HG03095 (cell line): Measurements from ENCODE around the gene APOBEC2.

Source experiments
- ATAC-seq: cut with Tn5 transposase; IDR thresholded peaks from one replicate; pipeline ENCODE4 v1.9.1; 2021; ENCODE audit warnings: moderate library complexity; ENCODE audit not compliant: unreplicated experiment

APOBEC2 gene

DNA sequence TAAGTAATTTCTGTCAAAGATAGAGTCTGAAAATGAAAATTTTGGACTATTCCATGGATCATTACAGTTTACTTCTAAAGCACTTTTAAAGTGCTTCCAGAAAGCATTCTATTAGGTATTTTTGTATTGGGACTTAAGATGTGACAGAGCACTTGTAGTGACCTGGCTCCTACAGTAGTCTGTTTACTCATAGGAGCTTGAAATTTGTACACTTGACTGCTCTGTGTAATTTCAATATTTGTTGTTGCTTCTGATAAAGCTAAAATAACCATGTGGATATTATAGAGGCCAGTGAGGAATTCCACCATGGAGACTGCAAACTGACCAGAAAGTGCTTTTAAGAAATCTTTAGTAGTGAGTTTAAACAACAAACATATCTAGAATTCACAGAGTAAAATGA lies 30.1 kb downstream of the APOBEC2 start:
- ATAC-seq = no peak

DNA sequence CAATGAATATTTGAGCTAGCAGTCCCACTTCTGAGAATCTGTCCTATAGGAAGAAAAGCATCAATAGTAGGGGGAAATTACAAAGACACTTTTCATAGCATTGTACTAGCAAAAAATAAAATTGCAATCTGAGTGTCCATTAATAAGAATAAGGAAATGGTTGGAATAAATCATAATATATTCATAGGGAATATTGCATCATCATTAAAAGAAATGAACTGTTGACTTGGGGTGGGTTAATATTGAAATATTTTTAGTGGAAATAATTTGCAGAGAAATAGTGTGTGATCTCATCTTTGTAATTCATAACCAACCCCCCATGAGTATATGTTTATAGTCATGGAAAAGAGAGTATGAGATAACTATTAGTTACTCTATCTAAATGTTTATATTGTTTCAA lies 32.2 kb downstream of the APOBEC2 start:
- ATAC-seq = no peak

DNA sequence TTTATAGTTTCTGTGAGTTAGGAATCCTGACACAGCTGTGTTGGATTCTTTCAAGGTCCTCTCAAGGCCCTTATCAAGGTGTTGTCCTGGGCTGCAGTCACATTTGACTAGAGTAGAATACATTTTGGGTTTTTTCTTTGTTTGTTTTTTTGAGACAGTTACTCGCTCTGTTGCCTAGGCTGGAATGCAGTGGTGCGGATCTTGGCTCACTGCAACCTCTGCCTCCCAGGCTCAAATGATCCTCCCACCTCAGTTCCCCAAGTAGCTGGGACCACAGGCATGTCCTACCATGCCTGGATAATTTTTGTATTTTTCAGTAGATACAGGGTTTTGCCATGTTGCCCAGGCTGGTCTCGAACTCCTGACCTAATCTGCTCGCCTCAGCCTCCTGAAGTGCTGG lies 35.4 kb downstream of the APOBEC2 start:
- ATAC-seq = no peak

DNA sequence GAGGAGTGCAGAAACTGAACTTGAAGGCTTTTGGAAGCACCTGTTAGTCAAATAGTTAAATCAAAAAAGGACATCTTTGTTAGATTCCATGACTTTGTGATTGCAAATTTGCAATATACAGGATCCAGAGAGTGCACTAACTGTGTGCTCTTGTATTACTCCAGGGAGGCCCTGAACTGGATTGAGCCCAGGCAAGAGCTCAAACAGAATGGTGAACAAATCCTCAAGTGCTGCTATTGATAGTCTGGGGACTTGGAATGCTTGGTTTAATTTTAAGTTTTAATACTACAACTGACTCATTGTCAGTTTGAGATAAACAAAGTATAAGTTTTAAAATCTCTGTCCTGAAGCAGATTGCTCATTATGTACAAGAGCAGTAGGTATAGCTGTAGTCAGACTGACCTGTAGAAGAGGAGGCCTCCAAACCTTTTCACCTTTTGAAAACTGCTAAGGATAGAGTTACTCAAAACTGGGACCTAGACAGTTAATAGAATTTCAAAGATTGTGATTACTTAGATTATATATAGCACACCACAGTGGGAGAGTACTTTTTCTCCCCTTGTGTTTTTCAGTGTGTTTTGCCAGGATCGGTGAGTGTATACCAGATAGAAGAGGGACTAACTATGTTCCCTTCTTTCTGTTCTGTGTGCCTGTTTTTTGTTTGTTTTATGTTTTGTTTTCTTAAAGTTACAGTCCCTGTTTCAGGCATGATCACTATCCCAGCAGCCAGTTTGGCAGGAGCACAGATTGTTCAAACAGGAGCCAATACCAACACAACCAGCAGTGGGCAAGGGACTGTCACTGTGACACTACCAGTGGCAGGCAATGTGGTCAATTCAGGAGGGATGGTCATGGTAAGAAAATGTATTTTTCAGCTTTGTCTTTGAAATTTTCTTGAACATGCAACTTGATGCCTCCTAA lies 38.1 kb downstream of the APOBEC2 start:
- ATAC-seq = no peak

DNA sequence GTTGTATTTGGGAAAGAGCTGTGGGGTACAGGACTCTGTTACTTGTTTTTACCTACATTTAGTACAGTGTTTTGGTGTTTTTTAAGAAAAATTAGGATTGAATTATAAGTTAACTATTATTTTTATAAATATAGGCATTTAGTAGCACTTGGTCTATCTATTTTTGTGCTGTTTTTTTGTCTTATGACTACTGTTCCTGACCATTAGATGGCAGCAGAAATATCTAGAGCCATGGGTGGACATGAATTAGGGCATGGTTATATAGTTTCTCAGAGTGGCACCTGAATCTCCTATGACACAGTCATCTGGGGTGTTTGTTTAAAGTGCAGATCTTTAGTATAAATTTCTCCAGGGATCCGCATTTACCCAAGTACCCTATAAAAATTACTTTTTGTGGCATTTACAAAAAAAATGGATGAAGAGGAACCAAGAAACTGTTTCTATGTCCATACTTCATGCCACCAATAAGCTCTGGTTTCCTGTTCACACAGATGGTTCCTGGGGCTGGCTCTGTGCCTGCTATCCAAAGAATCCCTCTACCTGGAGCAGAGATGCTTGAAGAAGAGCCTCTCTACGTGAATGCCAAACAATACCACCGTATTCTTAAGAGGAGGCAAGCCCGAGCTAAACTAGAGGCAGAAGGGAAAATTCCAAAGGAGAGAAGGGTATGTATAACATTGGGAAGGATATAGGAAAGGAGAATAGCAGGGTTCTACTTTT lies 39.6 kb downstream of the APOBEC2 start:
- no peak for ATAC-seq

DNA sequence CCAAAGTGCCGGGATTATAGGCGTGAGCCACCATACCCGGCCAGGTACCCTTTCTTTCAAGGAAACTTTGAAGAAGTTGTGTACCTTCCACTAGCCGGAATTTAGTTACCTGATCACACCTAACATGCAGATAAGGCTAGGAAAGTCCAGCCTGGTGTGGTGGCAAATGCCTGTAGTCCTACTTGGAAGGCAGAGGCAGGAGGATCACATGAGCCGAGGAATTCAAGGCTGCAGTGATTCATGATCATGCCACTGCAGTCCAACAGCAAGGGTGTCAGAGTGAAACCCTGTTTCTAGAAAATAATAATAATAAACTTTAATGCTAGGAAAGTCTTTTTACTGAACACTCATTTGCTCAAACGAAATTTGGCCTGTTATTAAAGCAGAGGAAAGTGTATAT lies 40.7 kb downstream of the APOBEC2 start:
- no peak for ATAC-seq

DNA sequence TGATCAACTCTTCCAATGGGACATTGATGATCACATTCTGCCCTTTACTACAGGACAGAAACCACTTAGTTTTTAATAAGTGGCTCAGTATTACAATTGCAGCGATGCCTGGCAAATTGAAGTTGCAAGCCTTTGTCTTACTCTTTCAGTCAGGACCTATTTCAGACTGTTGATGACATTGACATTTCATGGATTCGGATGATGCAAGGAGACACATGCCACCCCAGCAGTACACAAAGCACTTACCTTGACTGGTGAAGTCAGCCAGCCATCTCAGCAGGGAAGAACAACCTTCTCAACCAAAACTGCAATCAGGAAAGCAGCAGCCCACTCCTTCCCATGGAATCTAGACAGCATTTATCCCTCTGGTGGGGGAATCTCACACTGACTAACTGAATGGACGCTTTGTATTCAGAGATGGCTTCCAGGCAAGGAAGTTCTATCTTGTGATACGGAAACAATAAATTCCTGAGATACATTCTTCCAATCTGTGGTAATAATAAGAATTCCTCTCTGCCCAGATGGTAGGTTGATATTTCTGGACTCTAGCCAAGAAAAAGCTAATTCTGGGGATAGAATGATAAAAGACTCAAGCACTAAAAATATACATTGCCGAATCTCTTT lies 44.6 kb downstream of the APOBEC2 start:
- no peak for ATAC-seq

DNA sequence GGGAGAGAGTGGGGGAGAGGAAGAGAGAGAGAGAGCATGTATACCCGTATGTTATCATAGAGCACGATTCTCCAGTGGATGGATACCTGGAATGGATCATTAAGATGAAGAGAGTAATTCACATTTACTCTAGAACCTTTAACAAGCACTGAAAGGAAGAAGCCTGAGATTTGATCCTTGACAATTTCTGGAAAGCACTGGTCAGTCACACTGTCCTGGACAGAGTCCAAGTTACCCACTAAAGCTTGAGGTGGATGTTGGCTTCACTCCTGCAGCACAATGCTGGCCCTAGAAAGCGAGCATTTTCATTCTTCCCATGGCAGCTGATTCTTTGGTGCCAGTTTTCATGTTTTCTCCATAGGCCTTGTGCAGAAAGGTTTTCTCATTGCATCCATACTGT lies 45.4 kb downstream of the APOBEC2 start:
- ATAC-seq = no peak

DNA sequence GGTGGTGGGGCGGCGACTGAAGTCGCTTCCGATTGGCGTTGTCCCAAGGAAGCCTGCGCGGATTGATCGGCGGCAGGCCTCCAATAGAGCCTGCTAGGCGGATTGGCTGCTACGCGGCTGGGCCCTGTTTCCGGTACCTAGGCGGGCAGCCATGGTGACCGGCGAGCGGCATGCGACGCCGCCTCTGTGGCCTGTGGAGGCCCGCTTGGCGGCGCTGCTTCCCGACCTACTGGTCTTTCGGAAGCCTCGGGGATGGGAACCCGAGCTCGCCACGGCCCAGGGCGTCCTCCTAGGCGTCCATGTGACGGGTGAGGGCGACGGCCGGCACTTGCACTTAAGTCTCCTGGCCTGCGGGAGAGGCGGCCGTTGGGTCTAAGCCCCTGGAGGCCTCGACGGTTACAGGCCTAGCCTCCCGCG lies 47.9 kb downstream of the APOBEC2 start:
- no peak for ATAC-seq

DNA sequence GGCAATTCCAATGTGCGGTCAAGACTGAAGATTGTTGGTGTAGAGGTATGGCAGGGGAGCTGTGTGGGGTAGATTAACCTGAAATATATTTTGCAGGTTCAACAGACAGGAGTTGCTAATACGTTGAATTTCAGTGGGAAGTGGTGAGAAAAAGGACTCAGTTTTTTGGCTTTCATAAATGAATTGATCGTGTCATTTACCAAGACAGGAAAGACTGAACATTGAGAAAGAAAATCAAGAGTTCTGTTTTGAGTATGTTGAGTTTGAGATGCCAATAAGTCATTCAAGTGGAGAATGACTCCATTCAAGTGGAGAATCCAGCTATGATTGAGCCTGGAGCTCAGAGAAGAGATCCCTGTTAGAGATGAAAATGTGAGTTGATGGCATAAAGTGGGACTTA lies 50.8 kb downstream of the APOBEC2 start:
- no peak for ATAC-seq

DNA sequence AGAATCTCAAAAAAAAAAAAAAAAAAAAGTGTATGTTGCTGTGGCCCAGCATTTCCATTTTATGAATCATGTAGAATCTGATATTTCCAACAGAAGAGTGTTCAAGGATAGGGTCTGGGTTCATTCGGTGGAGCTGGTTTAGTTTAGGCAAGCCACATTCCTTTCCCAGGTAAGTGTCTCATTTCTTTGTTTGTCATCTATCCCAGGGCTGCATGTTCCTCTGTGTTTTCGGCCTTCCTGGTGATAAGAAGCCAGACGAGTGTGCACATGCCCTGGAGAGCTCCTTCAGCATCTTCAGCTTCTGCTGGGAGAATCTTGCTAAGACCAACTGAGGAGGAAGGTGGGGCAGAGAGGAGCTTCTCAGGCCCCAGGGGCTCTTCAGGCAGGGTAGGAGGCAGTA lies 58.0 kb downstream of the APOBEC2 start:
- ATAC-seq = no peak
